Measurements from ENCODE around the gene ABLIM2.

The ABLIM2 gene

DNA sequence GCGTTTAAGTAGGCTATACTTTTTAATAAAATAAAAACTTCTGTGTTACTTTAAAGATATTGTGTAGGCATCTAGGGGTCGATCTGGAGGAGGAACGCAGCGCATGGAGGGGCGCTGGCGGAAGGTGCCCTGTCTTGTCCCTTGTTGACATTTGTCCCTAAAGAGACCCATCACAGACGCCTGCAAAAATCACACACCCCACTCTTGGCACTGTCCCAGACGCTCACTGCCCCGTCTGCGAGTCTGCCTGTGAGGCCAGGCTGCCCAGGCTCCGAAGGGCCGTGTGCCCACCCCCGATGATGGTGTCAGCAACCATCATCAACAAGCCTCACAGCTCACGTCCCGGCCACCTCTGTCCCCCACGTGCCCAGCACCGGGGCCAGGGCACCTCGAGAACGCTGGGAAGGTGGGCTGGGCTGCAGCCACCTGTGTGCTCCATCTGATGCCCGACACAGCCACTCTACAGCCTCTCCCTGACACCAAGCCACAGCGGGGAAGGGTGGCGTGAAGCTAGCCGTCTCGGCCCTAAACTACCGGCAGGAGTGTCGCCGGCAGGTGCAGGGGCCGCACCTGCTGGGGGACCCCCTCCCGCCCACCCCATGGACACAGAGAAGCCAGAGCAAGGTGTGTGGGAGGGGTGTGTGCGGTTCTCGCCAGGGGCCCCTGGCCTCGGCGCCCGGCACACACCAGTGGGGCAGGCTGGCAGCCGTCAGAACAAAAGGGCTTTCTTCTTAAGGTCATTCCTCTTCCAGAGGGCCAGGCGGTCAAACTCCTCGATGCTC is 192.1 kb downstream of the ABLIM2 start:
- no peak for DNase-seq (ENCODE audit: low read depth in 1 of 2, low spot score in 1 of 2)
- no peak overlapping the region for H3K4me3 ChIP-seq (replicated peaks; ENCODE audit: insufficient read depth, low read length)
- no peak overlapping the region for H3K27ac ChIP-seq (replicated peaks)
- peaks cover 14% of the 10 kb centered on the region for H3K27me3 ChIP-seq (ENCODE audit: insufficient read depth, poor library complexity, severe bottlenecking)
- TF ChIP-seq GABPA (IDR thresholded peaks at IDR 0.05; ENCODE audit: low read depth) = no peak
- TF ChIP-seq, protein P1, sequence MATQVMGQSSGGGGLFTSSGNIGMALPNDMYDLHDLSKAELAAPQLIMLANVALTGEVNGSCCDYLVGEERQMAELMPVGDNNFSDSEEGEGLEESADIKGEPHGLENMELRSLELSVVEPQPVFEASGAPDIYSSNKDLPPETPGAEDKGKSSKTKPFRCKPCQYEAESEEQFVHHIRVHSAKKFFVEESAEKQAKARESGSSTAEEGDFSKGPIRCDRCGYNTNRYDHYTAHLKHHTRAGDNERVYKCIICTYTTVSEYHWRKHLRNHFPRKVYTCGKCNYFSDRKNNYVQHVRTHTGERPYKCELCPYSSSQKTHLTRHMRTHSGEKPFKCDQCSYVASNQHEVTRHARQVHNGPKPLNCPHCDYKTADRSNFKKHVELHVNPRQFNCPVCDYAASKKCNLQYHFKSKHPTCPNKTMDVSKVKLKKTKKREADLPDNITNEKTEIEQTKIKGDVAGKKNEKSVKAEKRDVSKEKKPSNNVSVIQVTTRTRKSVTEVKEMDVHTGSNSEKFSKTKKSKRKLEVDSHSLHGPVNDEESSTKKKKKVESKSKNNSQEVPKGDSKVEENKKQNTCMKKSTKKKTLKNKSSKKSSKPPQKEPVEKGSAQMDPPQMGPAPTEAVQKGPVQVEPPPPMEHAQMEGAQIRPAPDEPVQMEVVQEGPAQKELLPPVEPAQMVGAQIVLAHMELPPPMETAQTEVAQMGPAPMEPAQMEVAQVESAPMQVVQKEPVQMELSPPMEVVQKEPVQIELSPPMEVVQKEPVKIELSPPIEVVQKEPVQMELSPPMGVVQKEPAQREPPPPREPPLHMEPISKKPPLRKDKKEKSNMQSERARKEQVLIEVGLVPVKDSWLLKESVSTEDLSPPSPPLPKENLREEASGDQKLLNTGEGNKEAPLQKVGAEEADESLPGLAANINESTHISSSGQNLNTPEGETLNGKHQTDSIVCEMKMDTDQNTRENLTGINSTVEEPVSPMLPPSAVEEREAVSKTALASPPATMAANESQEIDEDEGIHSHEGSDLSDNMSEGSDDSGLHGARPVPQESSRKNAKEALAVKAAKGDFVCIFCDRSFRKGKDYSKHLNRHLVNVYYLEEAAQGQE (IDR thresholded peaks at IDR 0.05; ENCODE audit: insufficient replicate concordance, low read depth) = no peak
- TF ChIP-seq, protein P2, sequence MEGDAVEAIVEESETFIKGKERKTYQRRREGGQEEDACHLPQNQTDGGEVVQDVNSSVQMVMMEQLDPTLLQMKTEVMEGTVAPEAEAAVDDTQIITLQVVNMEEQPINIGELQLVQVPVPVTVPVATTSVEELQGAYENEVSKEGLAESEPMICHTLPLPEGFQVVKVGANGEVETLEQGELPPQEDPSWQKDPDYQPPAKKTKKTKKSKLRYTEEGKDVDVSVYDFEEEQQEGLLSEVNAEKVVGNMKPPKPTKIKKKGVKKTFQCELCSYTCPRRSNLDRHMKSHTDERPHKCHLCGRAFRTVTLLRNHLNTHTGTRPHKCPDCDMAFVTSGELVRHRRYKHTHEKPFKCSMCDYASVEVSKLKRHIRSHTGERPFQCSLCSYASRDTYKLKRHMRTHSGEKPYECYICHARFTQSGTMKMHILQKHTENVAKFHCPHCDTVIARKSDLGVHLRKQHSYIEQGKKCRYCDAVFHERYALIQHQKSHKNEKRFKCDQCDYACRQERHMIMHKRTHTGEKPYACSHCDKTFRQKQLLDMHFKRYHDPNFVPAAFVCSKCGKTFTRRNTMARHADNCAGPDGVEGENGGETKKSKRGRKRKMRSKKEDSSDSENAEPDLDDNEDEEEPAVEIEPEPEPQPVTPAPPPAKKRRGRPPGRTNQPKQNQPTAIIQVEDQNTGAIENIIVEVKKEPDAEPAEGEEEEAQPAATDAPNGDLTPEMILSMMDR (IDR thresholded peaks at IDR 0.05; ENCODE audit: insufficient read depth, low read length) = no peak
- TF ChIP-seq POLR2AphosphoS5 (IDR thresholded peaks at IDR 0.05; ENCODE audit: low read depth) = no peak
- no peak for TF ChIP-seq SPI1 (IDR thresholded peaks at IDR 0.05; ENCODE audit: borderline replicate concordance, low read depth)

- no peak for TF ChIP-seq POLR2AphosphoS5 (IDR thresholded peaks at IDR 0.05; ENCODE audit: low read depth)
- TF ChIP-seq, protein P2 (IDR thresholded peaks at IDR 0.05; ENCODE audit: insufficient read depth, low read length) = no peak
- TF ChIP-seq SPI1 (IDR thresholded peaks at IDR 0.05; ENCODE audit: borderline replicate concordance, low read depth) = no peak
- TF ChIP-seq GABPA (IDR thresholded peaks at IDR 0.05; ENCODE audit: low read depth) = no peak
- TF ChIP-seq, protein P1 (IDR thresholded peaks at IDR 0.05; ENCODE audit: insufficient replicate concordance, low read depth) = no peak
- Histone ChIP-seq H3K27ac (replicated peaks) (no peak overlapping the region), H3K4me3 (replicated peaks; ENCODE audit: insufficient read depth, low read length) (no peak overlapping the region), H3K27me3 (ENCODE audit: insufficient read depth, poor library complexity, severe bottlenecking) (peaks cover 17% of the 10 kb centered on the region)
- DNase-seq (ENCODE audit: low read depth in 1 of 2, low spot score in 1 of 2) = no peak
Measured at GRCh38 chr4:7964890-7965662, 193.5 kb downstream of the ABLIM2 start.

GRCh38 chr4:7964459-7964858 is 194.2 kb downstream of the ABLIM2 start:
- no peak for DNase-seq (ENCODE audit: low read depth in 1 of 2, low spot score in 1 of 2)
- Histone ChIP-seq H3K4me3 (replicated peaks; ENCODE audit: insufficient read depth, low read length) (no peak overlapping the region), H3K27me3 (ENCODE audit: insufficient read depth, poor library complexity, severe bottlenecking) (peaks cover 17% of the 10 kb centered on the region), H3K27ac (replicated peaks) (no peak overlapping the region)
- TF ChIP-seq, protein P1 (IDR thresholded peaks at IDR 0.05; ENCODE audit: insufficient replicate concordance, low read depth) = no peak
- TF ChIP-seq GABPA (IDR thresholded peaks at IDR 0.05; ENCODE audit: low read depth) = no peak
- TF ChIP-seq, protein P2 (IDR thresholded peaks at IDR 0.05; ENCODE audit: insufficient read depth, low read length) = no peak
- no peak for TF ChIP-seq SPI1 (IDR thresholded peaks at IDR 0.05; ENCODE audit: borderline replicate concordance, low read depth)
- no peak for TF ChIP-seq POLR2AphosphoS5 (IDR thresholded peaks at IDR 0.05; ENCODE audit: low read depth)
